ENCODE measurements around the gene VILL. TPM values are rescaled to one million over a fixed set of nuclear protein-coding genes. Genes with fewer than 3 reads are reported as not detected.
"Not testable (repeated sequence)": the region's sequence is repeated elsewhere in the genome, so short reads cannot be mapped to it uniquely, and the experiment has no call there.

The VILL gene
- total RNA-seq, 2 experiments from 2014 or later, result 14.6 to 15.1 TPM

- CTCF ChIA-PET, result interaction anchor here (1.4 kb wide), 1 partner anchor 12 kb away, joined by 3 read pairs; the partner anchor contains the start of gene DLEC1
- Mint-ChIP-seq H3K27ac (no peak overlapping the region), H3K27me3 (ENCODE audit: low read depth) (peaks cover 27% of the 10 kb centered on the region), H3K36me3 (ENCODE audit: low read depth) (no peaks in the 10 kb centered on the region), H3K4me3 (no peak overlapping the region), H3K4me1 (ENCODE audit: low read depth) (peaks cover 29% of the 10 kb centered on the region), H3K9me3 (ENCODE audit: insufficient read depth) (no peaks in the 10 kb centered on the region)
- ATAC-seq (no peak), DNase-seq (no peak)
- POLR2A ChIA-PET, result no interaction called here
These were observed 36.3 kb downstream of the VILL start for GRCh38 chr3:38026856-38027255.

DNA sequence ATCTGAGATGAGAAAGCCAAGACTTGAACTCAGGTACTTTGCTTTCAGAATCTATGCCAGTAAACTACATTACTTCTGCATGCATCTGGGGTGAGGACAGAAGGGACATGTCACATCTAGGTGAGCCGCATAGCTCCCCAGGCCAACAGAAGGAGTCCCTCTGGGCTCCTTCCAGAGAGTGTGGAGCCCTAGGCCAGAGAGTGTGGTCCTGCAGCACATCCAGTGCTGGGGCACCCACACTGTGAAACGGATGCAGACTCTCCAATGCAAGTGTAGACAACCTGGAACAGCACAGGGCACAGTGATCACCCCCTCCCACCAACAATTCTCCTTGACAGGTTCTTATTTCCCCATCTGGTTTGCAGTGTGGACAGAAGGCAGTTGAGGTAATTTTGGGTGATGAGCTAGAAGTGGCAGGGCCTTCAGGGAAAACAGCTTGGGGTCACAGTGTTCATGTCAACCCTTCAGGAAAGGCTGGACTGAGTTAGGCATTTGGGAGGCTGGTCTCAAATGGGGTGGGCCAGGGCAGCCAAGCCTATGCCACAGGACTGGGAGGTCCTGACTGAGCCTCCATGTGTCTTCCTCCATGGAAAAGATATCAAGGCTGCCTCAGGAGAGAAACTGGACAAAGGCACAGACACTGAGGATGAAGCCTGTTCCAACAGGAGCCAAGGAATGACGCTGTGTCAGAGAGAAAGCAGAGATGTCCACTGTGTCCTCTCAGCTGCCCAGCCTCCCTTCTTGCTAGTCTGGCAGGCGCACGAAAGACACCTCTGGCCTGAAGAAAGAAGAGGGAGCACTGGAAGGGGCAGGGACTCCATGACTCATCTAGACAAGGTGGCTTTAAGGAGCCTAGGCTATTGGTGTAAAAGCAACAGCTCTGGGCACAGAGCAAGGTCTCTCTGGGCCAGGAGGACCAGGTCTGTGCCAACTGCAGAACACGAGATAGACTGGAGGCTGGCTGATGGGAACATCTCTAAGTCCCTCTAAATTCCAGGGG lies 37.2 kb downstream of the VILL start:
- H3K4me1 Mint-ChIP-seq (ENCODE audit: low read depth), result peaks cover 29% of the 10 kb centered on the region
- DNase-seq (no peak), ATAC-seq (no peak)
- no peaks in the 10 kb centered on the region for H3K36me3 Mint-ChIP-seq (ENCODE audit: low read depth)
- POLR2A ChIA-PET, result no interaction called here
- H3K9me3 Mint-ChIP-seq (ENCODE audit: insufficient read depth), result no peaks in the 10 kb centered on the region
- H3K27me3 Mint-ChIP-seq (ENCODE audit: low read depth), result peaks cover 30% of the 10 kb centered on the region
- H3K27ac Mint-ChIP-seq, result no peak overlapping the region
- CTCF ChIA-PET, result interaction anchor here (1.4 kb wide), 1 partner anchor 11 kb away, joined by 3 read pairs; the partner anchor contains the start of gene DLEC1
- peak overlapping the region; percentile 19 for H3K4me3 Mint-ChIP-seq

GRCh38 chr3:38028621-38029361 lies 38.2 kb downstream of the VILL start:
- no peak for ATAC-seq
- CTCF ChIA-PET, result interaction anchor here (1.9 kb wide), 1 partner anchor 10 kb away, joined by 8 read pairs; the partner anchor contains the start of gene DLEC1
- POLR2A ChIA-PET, result interaction anchor here (0.6 to 1.2 kb wide), 2 partner anchors 10 to 110 kb away, joined by 3 to 6 read pairs; partner anchors contain the start of gene DLEC1

DNA sequence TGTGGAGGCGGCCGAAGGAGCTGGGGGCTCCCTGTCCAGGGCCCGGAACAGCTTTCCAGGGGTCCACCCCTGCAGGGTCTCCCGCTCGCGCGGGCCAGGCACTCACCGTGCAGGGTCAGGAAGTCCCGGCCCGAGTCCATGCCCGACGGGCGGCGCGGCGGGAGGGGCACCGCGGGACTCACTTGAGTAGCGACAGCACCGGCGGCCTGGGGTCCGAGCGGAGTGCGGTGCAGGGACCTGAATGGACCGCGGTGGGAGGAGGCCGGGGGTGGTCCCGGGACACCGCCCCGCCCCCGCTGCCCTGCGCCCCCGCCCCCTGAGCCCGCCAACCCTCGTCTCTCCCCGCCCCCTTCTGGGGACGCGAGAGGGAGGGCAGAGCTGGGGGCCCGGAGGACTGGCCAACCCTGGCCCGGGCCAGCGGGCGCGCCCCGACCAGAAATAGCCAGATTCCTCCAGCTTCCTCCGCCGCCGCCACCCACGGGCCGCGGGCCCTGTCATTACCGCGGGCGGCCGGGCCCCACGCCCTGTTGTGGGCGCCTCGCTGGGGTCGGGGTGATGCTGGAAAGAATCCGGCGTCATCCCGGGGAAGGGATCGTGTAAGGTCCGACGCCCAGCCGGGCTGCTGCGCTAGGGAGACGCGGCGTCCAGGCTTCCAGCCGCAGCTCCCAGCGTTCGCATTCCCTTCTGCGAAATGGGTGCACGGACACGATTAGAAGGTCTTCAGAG lies 39.0 kb downstream of the VILL start, which contains the start of gene PLCD1:
TSS of gene PLCD1 (minus strand) at position 243 of the 726 bp plus-strand sequence. CDS start at position 140, 103 bp downstream.
- DNase-seq, result peak; percentile 33
- Mint-ChIP-seq H3K36me3 (ENCODE audit: low read depth) (no peaks in the 10 kb centered on the region), H3K4me3 (peak within 1 kb of the TSS; percentile 19), H3K27ac (no peak within 1 kb of the TSS), H3K4me1 (ENCODE audit: low read depth) (peaks cover 21% of the 10 kb centered on the region), H3K27me3 (ENCODE audit: low read depth) (peaks cover 40% of the 10 kb centered on the region), H3K9me3 (ENCODE audit: insufficient read depth) (no peaks in the 10 kb centered on the region)
- ChIA-PET CTCF (interaction anchor here (0.9 to 1.9 kb wide), 2 partner anchors 10 to 56 kb away, joined by 3 to 8 read pairs; partner anchors contain the start of gene DLEC1), POLR2A (interaction anchor here (0.6 to 1.2 kb wide), 2 partner anchors 10 to 109 kb away, joined by 3 to 6 read pairs; partner anchors contain the start of gene DLEC1)
- ATAC-seq, result no peak

More at GRCh38 chr3:38028621-38029361, 38.2 kb downstream of the VILL start:
- H3K4me1 Mint-ChIP-seq (ENCODE audit: low read depth), result peaks cover 23% of the 10 kb centered on the region
- no peak overlapping the region for H3K27ac Mint-ChIP-seq
- DNase-seq, result no peak
- H3K9me3 Mint-ChIP-seq (ENCODE audit: insufficient read depth), result no peaks in the 10 kb centered on the region
- peak overlapping the region; percentile 19 for H3K4me3 Mint-ChIP-seq
- peaks cover 37% of the 10 kb centered on the region for H3K27me3 Mint-ChIP-seq (ENCODE audit: low read depth)
- no peaks in the 10 kb centered on the region for H3K36me3 Mint-ChIP-seq (ENCODE audit: low read depth)

GRCh38 chr3:38030126-38031021 lies 39.8 kb downstream of the VILL start:
- H3K4me1 Mint-ChIP-seq (ENCODE audit: low read depth), result peaks cover 19% of the 10 kb centered on the region
- CTCF ChIA-PET, result interaction anchor here (0.9 to 1.9 kb wide), 2 partner anchors 9 to 55 kb away, joined by 3 to 8 read pairs; partner anchors contain the start of gene DLEC1

GRCh38 chr3:38031022-38031994 lies 40.7 kb downstream of the VILL start:
- peaks cover 42% of the 10 kb centered on the region for H3K27me3 Mint-ChIP-seq (ENCODE audit: low read depth)
- H3K36me3 Mint-ChIP-seq (ENCODE audit: low read depth), result no peaks in the 10 kb centered on the region
- no peak for DNase-seq
- POLR2A ChIA-PET, result interaction anchor here (0.7 kb wide), 1 partner anchor 107 kb away, joined by 4 read pairs; the partner anchor contains the start of gene MYD88
- ATAC-seq, result peak; percentile 37
- peak overlapping the region; percentile 48 for H3K27ac Mint-ChIP-seq
- H3K4me3 Mint-ChIP-seq, result no peak overlapping the region
- H3K4me1 Mint-ChIP-seq (ENCODE audit: low read depth), result peaks cover 13% of the 10 kb centered on the region
- CTCF ChIA-PET, result interaction anchor here (1.9 kb wide), 1 partner anchor 8 kb away, joined by 8 read pairs; the partner anchor contains the start of gene DLEC1
- H3K9me3 Mint-ChIP-seq (ENCODE audit: insufficient read depth), result no peaks in the 10 kb centered on the region

More at GRCh38 chr3:38030126-38031021, 39.8 kb downstream of the VILL start:
- POLR2A ChIA-PET, result interaction anchor here (1.2 kb wide), 1 partner anchor 9 kb away, joined by 6 read pairs; the partner anchor contains the start of gene DLEC1
- Mint-ChIP-seq H3K9me3 (ENCODE audit: insufficient read depth) (no peaks in the 10 kb centered on the region), H3K4me3 (peak overlapping the region; percentile 8), H3K27me3 (ENCODE audit: low read depth) (peaks cover 42% of the 10 kb centered on the region), H3K36me3 (ENCODE audit: low read depth) (no peaks in the 10 kb centered on the region), H3K27ac (no peak overlapping the region)
- ATAC-seq, result no peak
- no peak for DNase-seq

DNA sequence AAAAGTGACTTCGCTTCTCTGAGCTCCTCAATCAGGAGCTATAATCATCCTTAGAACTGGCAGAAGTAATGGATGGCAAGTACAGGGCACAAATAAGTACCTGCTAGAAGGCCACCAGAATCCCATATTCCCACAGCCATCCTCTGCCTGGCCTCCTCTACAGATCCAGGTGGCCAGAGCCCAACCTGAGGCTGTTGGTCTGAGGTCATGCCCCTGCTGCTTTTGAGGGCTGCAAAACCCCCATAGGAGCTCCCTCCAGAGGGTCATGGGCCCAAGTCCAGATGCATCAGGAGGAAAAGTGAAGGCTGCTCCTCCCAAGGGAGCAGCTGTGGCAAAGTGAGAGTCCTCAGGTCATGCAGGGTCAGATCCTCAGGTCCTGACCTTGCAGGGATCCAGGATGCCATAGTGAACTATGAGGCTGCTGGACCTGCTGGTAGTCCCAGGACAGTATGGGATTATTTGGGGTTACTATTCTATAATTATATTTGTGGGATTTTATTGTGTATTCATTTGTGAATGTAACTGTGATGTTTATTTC lies 41.8 kb downstream of the VILL start:
- no peak overlapping the region for H3K27ac Mint-ChIP-seq
- POLR2A ChIA-PET, result interaction anchor here (0.7 kb wide), 1 partner anchor 106 kb away, joined by 4 read pairs; the partner anchor contains the start of gene MYD88
- H3K27me3 Mint-ChIP-seq (ENCODE audit: low read depth), result peaks cover 40% of the 10 kb centered on the region

DNA sequence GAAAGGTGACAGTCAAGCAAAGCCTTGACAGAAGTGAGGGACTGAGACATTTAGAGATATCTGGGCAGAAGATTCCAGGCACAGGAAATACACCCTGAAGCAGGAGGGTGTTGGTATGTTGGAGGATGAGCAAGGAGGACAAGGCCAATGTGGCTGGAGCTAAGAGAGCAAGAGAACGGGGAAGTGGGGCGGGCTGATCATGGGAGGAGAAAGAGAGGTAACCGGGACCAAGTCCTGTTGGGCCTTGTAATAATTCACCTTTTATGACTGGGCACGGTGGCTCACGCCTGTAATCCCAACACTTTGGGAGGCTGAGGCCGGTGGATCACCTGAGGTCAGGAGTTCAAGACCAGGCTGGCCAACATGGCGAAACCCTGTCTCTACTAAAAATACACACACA lies 43.0 kb downstream of the VILL start:
- POLR2A ChIA-PET; H3K4me3 Mint-ChIP-seq; H3K9me3 Mint-ChIP-seq (ENCODE audit: insufficient read depth); CTCF ChIA-PET; H3K27ac Mint-ChIP-seq; DNase-seq; ATAC-seq; H3K36me3 Mint-ChIP-seq (ENCODE audit: low read depth): not testable (repeated sequence)
- Mint-ChIP-seq H3K4me1 (ENCODE audit: low read depth) (peaks cover 30% of the 10 kb centered on the region), H3K27me3 (ENCODE audit: low read depth) (peaks cover 28% of the 10 kb centered on the region)

More for the DNA sequence above, 41.8 kb downstream of the VILL start:
- ATAC-seq (no peak), DNase-seq (no peak)
- Mint-ChIP-seq H3K4me1 (ENCODE audit: low read depth) (peaks cover 20% of the 10 kb centered on the region), H3K9me3 (ENCODE audit: insufficient read depth) (no peaks in the 10 kb centered on the region), H3K36me3 (ENCODE audit: low read depth) (no peaks in the 10 kb centered on the region), H3K4me3 (no peak overlapping the region)
- CTCF ChIA-PET, result no interaction called here

- ATAC-seq; H3K36me3 Mint-ChIP-seq (ENCODE audit: low read depth); H3K9me3 Mint-ChIP-seq (ENCODE audit: insufficient read depth); H3K4me3 Mint-ChIP-seq; CTCF ChIA-PET; DNase-seq; POLR2A ChIA-PET; H3K27ac Mint-ChIP-seq: not testable (repeated sequence)
- Mint-ChIP-seq H3K27me3 (ENCODE audit: low read depth) (peaks cover 23% of the 10 kb centered on the region), H3K4me1 (ENCODE audit: low read depth) (peaks cover 38% of the 10 kb centered on the region)
These were observed 43.7 kb downstream of the VILL start for GRCh38 chr3:38034335-38034734.

All from activated CD8-positive, alpha-beta T cell treated with anti-CD3 and anti-CD28 coated beads, Interleukin-2, amount 10 ng/mL, durations not matched to agents 7 days and 5 days (primary cell).